IMR-90 (cell line): ENCODE data around the gene OR11G2. TPM values are rescaled to one million over a fixed set of nuclear protein-coding genes. Genes with fewer than 3 reads are reported as not detected.

Experiments used
- ATAC-seq: fragments of 200-7000 bp; cut with Tn5 transposase; 2 replicates; pipeline ENCODE4 v1.9.1; 2020; ENCODE audit warnings: low read depth, mild to moderate bottlenecking, moderate library complexity
- BruUV-seq: library from RNA; stranded (reverse); fragments of 400-500 nt; replicated peaks from 2 replicates; lab custom pipeline; 2021; lab: Mats Ljungman, UMichigan
- CTCF ChIA-PET: fragments of 300-600 bp; formaldehyde crosslinking; extraction: SDS; loops from one replicate; lab custom pipeline; 2021; ENCODE audit warnings: antibody characterized with exemption; lab: Yijun Ruan, JAX
- POLR2A ChIA-PET: fragments of 300-600 bp; sonication (Branson Sonifier 250); formaldehyde crosslinking; loops from one replicate; lab custom pipeline; 2022; ENCODE audit warnings: antibody characterized with exemption; ENCODE audit not compliant: unreplicated experiment; lab: Charles Lee
- DNase-seq: peaks from one replicate; pipeline ENCODE4 v3.0.0; 2013
- H2AFZ ChIP-seq: replicated peaks from 2 replicates; pipeline ENCODE3; 2013; ENCODE audit warnings: low read length, mild to moderate bottlenecking; ENCODE audit not compliant: poor library complexity
- H2AK5ac ChIP-seq: 2 replicates; pipeline ENCODE4 v1.6.1; 2013; ENCODE audit warnings: low read depth, low read length, inconsistent platforms
- H2AK9ac ChIP-seq: replicated peaks from 2 replicates; pipeline ENCODE3; 2013; ENCODE audit warnings: mild to moderate bottlenecking, low read depth, low read length, moderate library complexity; ENCODE audit not compliant: poor library complexity
- H2BK120ac ChIP-seq: 2 replicates; pipeline ENCODE4 v1.6.1; 2013; ENCODE audit warnings: low read depth, low read length, inconsistent platforms
- H2BK15ac ChIP-seq: 3 replicates; pipeline ENCODE4 v1.6.1; 2013; ENCODE audit warnings: low read depth, low read length, inconsistent platforms
- H2BK20ac ChIP-seq: 2 replicates; pipeline ENCODE4 v1.6.1; 2013; ENCODE audit warnings: low read depth, mild to moderate bottlenecking, inconsistent platforms, low read length, moderate library complexity
- H2BK5ac ChIP-seq: 2 replicates; pipeline ENCODE4 v1.6.1; 2013; ENCODE audit warnings: mild to moderate bottlenecking, low read depth, low read length, inconsistent platforms; ENCODE audit not compliant: poor library complexity, severe bottlenecking
- H3K14ac ChIP-seq: replicated peaks from 2 replicates; pipeline ENCODE4 v1.6.1; 2013; ENCODE audit warnings: low read depth, low read length, inconsistent platforms
- H3K18ac ChIP-seq: 2 replicates; pipeline ENCODE4 v1.6.1; 2013; ENCODE audit warnings: low read depth, low read length, control low read depth
- H3K23ac ChIP-seq: 2 replicates; pipeline ENCODE4 v1.6.1; 2013; ENCODE audit warnings: low read depth, low read length, inconsistent platforms
- H3K27ac ChIP-seq: 2 replicates; pipeline ENCODE4 v1.5.1; 2013; ENCODE audit warnings: mild to moderate bottlenecking, control low read depth, low read length; ENCODE audit not compliant: insufficient read depth
- H3K27me3 ChIP-seq: 2 replicates; pipeline ENCODE4 v1.6.1; 2013; ENCODE audit warnings: low read length; ENCODE audit not compliant: control insufficient read depth, insufficient read depth
- H3K36me3 ChIP-seq: 2 replicates; pipeline ENCODE4 v1.6.1; 2013; ENCODE audit warnings: low read length, mixed read lengths; ENCODE audit not compliant: control insufficient read depth, insufficient read depth
- H3K4ac ChIP-seq: 2 replicates; pipeline ENCODE4 v1.6.1; 2013; ENCODE audit warnings: low read depth, low read length, inconsistent platforms
- H3K4me1 ChIP-seq: 2 replicates; pipeline ENCODE4 v1.6.1; 2013; ENCODE audit warnings: low read length, mixed read lengths; ENCODE audit not compliant: control insufficient read depth, insufficient read depth
- H3K4me2 ChIP-seq: 2 replicates; pipeline ENCODE4 v1.6.1; 2013; ENCODE audit warnings: low read depth, mild to moderate bottlenecking, control low read depth, low read length, moderate library complexity
- H3K4me3 ChIP-seq: 2 replicates; pipeline ENCODE4 v1.5.1; 2013; ENCODE audit warnings: low read depth, mild to moderate bottlenecking, control low read depth, low read length, moderate library complexity; ENCODE audit not compliant: insufficient read depth
- H3K56ac ChIP-seq: 2 replicates; pipeline ENCODE4 v1.6.1; 2013; ENCODE audit warnings: low read length, inconsistent platforms; ENCODE audit not compliant: insufficient read depth; ENCODE audit errors: extremely low read depth
- H3K79me1 ChIP-seq, 2 experiments: 2 replicates each; pipeline ENCODE4 v1.6.1; 2013; ENCODE audit warnings: low read length in 2 of 2, inconsistent platforms in 1 of 2, low read depth in 1 of 2
- H3K9ac ChIP-seq: 2 replicates; pipeline ENCODE4 v1.6.1; 2013; ENCODE audit warnings: low read depth, low read length, control low read depth
- H3K9me1 ChIP-seq: 2 replicates; pipeline ENCODE4 v1.6.1; 2013; ENCODE audit warnings: low read length, inconsistent platforms; ENCODE audit not compliant: insufficient read depth
- H3K9me3 ChIP-seq: 2 replicates; pipeline ENCODE4 v1.6.1; 2013; ENCODE audit warnings: low read length; ENCODE audit not compliant: control insufficient read depth, insufficient read depth
- H4K20me1 ChIP-seq: 2 replicates; pipeline ENCODE4 v1.6.1; 2013; ENCODE audit warnings: low read length, inconsistent platforms; ENCODE audit not compliant: insufficient read depth
- H4K5ac ChIP-seq: 2 replicates; pipeline ENCODE4 v1.6.1; 2013; ENCODE audit warnings: mild to moderate bottlenecking, low read depth, low read length, control low read depth
- H4K8ac ChIP-seq, 2 experiments: 2 replicates each; pipeline ENCODE4 v1.6.1; 2013; ENCODE audit warnings: low read depth in 2 of 2, low read length in 2 of 2, control low read depth in 1 of 2, inconsistent platforms in 1 of 2
- H4K91ac ChIP-seq: 2 replicates; pipeline ENCODE4 v1.6.1; 2013; ENCODE audit warnings: low read depth, low read length, inconsistent platforms; ENCODE audit not compliant: insufficient read depth
- BHLHE40 ChIP-seq: fragments of 150-350 bp; IDR thresholded peaks from 2 replicates; pipeline ENCODE4 v1.6.1; 2016; ENCODE audit warnings: mild to moderate bottlenecking, low read depth, low read length
- CEBPB ChIP-seq: IDR thresholded peaks from 2 replicates; pipeline ENCODE4 v1.6.1; 2012; ENCODE audit warnings: low read depth, low read length, improper control_type of control experiment
- CHD1 ChIP-seq: IDR thresholded peaks from 2 replicates; pipeline ENCODE4 v1.6.1; 2012; ENCODE audit warnings: low read depth, low read length, improper control_type of control experiment
- CTCF ChIP-seq: conservative IDR thresholded peaks from 2 replicates; pipeline ENCODE4 v1.5.1; 2012; ENCODE audit warnings: mild to moderate bottlenecking, low read depth, low read length, improper control_type of control experiment
- ELK1 ChIP-seq: fragments of 150-350 bp; IDR thresholded peaks from 2 replicates; pipeline ENCODE4 v1.6.1; 2016; ENCODE audit warnings: low read depth, mild to moderate bottlenecking, low read length, moderate library complexity, borderline replicate concordance
- FOS ChIP-seq: fragments of 150-350 bp; IDR thresholded peaks from 2 replicates; pipeline ENCODE4 v1.6.1; 2016; ENCODE audit warnings: low read depth, low read length
- MAFK ChIP-seq: IDR thresholded peaks from 2 replicates; pipeline ENCODE4 v1.6.1; 2012; ENCODE audit warnings: low read depth, low read length, improper control_type of control experiment
- MAZ ChIP-seq: IDR thresholded peaks from 2 replicates; pipeline ENCODE4 v1.6.1; 2012; ENCODE audit warnings: low read depth, mild to moderate bottlenecking, low read length, improper control_type of control experiment, moderate library complexity, borderline replicate concordance
- MXI1 ChIP-seq: IDR thresholded peaks from 2 replicates; pipeline ENCODE4 v1.6.1; 2012; ENCODE audit warnings: low read depth, mild to moderate bottlenecking, low read length, moderate library complexity, borderline replicate concordance
- NFE2L2 ChIP-seq: fragments of 150-350 bp; IDR thresholded peaks from 2 replicates; pipeline ENCODE4 v1.6.1; 2016; ENCODE audit warnings: low read depth, mild to moderate bottlenecking, low read length
- POLR2A ChIP-seq: IDR thresholded peaks from 2 replicates; pipeline ENCODE4 v1.6.1; 2012; ENCODE audit warnings: mild to moderate bottlenecking, low read depth, low read length
- RAD21 ChIP-seq: IDR thresholded peaks from 2 replicates; pipeline ENCODE4 v1.6.1; 2012; ENCODE audit warnings: low read length, improper control_type of control experiment
- RCOR1 ChIP-seq: IDR thresholded peaks from 2 replicates; pipeline ENCODE4 v1.6.1; 2012; ENCODE audit warnings: mild to moderate bottlenecking, low read length, improper control_type of control experiment; ENCODE audit not compliant: insufficient replicate concordance
- RFX5 ChIP-seq: IDR thresholded peaks from 2 replicates; pipeline ENCODE4 v1.8.0; 2012; ENCODE audit warnings: low read depth, mild to moderate bottlenecking, low read length, moderate library complexity
- SMC3 ChIP-seq: fragments of 150-350 bp; IDR thresholded peaks from 2 replicates; pipeline ENCODE4 v1.6.1; 2016; ENCODE audit warnings: low read depth, mild to moderate bottlenecking, antibody characterized with exemption, low read length, moderate library complexity
- WGBS, 2 experiments: methylation state at CpG; one replicate each; pipeline versions ENCODE4 v1.1.5 to v1.1.7; 2013; ENCODE audit warnings: missing lambda C conversion rate in 2 of 2; ENCODE audit not compliant: insufficient read length in 1 of 2; ENCODE audit errors: extremely low coverage in 2 of 2; 5-methylcytosine and 5-hydroxymethylcytosine counted together
- dilution Hi-C: fragments of 300-500 bp; cut with HindIII; formaldehyde crosslinking; loops from one replicate; pipeline ENCODE4 v1.14.3; 2018; ENCODE audit warnings: low sequenced_read_pairs; ENCODE audit not compliant: unreplicated experiment
- in situ Hi-C: fragments of 300-500 bp; cut with MboI; formaldehyde crosslinking; loops from 3 replicates; pipeline ENCODE4 v1.14.3; 2019; ENCODE audit warnings: low sequenced_read_pairs, inconsistent platforms, mixed read lengths
- intact Hi-C: fragments of 100-400 bp; cut with micrococcal nuclease; formaldehyde crosslinking; loops from 2 replicates; pipeline ENCODE4 v1.10.0; 2022
- polyA plus RNA-seq, 3 experiments: library from polyadenylated mRNA; depleted of rRNA; stranded (reverse); fragments of >200 nt; gene quantifications; 2 replicates each; pipeline ENCODE4 v1.2.3, GENCODE V29; 2012; ENCODE audit warnings: low replicate concordance in 1 of 3
- total RNA-seq: library from RNA; depleted of rRNA; stranded (reverse); fragments of >200 nt; gene quantifications from 2 replicates; pipeline ENCODE4 v1.2.3, GENCODE V29; 2012
- TF ChIP-seq, protein P1 (sequence below): fragments of 150-350 bp; IDR thresholded peaks from 2 replicates; pipeline ENCODE4 v1.6.1; 2017; ENCODE audit warnings: mild to moderate bottlenecking, antibody characterized with exemption, low read length, low read depth

The OR11G2 gene
- total and polyA plus RNA-seq, 2 of the 4 experiments (the other 2 are of a cell fraction): not detected

GRCh38 chr14:20247646-20248246 is 57.0 kb downstream of the OR11G2 start:
- POLR2A ChIA-PET: interaction anchor here (0.5 kb wide), 1 partner anchor 270 kb away, joined by 4 read pairs; no protein-coding TSS in a partner anchor

More at GRCh38 chr14:20247646-20248246, 57.0 kb downstream of the OR11G2 start:
- Histone ChIP-seq H3K9me3 (no peaks in the 10 kb centered on the region; the same call in 1 of the 2 replicates), H3K79me1 (no peaks in the 10 kb centered on the region), H4K5ac (no peak overlapping the region), H2AFZ (no peak overlapping the region), H3K18ac (no peak overlapping the region), H3K56ac (no peak overlapping the region), H2BK5ac (no peak overlapping the region), H4K91ac (no peak overlapping the region), H3K4ac (no peak overlapping the region), H2AK5ac (no peak overlapping the region), H2BK20ac (no peak overlapping the region), H4K8ac (no peak overlapping the region), H2BK120ac (no peak overlapping the region), H3K9me1 (no peaks in the 10 kb centered on the region), H3K36me3 (no peaks in the 10 kb centered on the region), H3K14ac (no peak overlapping the region), H3K27ac (no peak overlapping the region), H4K20me1 (no peaks in the 10 kb centered on the region), H3K4me3 (no peak overlapping the region), H2AK9ac (no peak overlapping the region), H3K4me2 (no peak overlapping the region), H3K9ac (no peak overlapping the region), H3K23ac (no peak overlapping the region), H3K27me3 (no peaks in the 10 kb centered on the region), H3K4me1 (no peaks in the 10 kb centered on the region), H2BK15ac (no peak overlapping the region)
- no peak for DNase-seq
- WGBS, 2 experiments: no CpG with 5 or more reads among the region's 3 CpGs
- in situ Hi-C loops (no loop called here), dilution Hi-C loops (no loop called here), intact Hi-C loops (no loop called here)
- no peak for ATAC-seq
- CTCF ChIA-PET: no interaction called here
- no TSS peak for BruUV-seq
- no peak for TF ChIP-seq MAFK
- no peak for TF ChIP-seq RCOR1
- no peak for TF ChIP-seq MAZ
- TF ChIP-seq CTCF: no peak
- TF ChIP-seq CEBPB: no peak
- no peak for TF ChIP-seq FOS
- no peak for TF ChIP-seq RAD21
- TF ChIP-seq POLR2A: no peak
- TF ChIP-seq NFE2L2: no peak
- TF ChIP-seq RFX5: no peak
- TF ChIP-seq ELK1: no peak
- no peak for TF ChIP-seq CHD1
- no peak for TF ChIP-seq BHLHE40
- no peak for TF ChIP-seq SMC3
- TF ChIP-seq, protein P1, sequence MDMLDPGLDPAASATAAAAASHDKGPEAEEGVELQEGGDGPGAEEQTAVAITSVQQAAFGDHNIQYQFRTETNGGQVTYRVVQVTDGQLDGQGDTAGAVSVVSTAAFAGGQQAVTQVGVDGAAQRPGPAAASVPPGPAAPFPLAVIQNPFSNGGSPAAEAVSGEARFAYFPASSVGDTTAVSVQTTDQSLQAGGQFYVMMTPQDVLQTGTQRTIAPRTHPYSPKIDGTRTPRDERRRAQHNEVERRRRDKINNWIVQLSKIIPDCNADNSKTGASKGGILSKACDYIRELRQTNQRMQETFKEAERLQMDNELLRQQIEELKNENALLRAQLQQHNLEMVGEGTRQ: no peak
- TF ChIP-seq MXI1: no peak
